ENCODE measurements around the gene RPS27A. TPM values are rescaled to one million over a fixed set of nuclear protein-coding genes. Genes with fewer than 3 reads are reported as not detected.
A peak's percentile ranks its signal among the peaks of the same experiment; 100 is the strongest.
"Not testable (repeated sequence)": the region's sequence is repeated elsewhere in the genome, so short reads cannot be mapped to it uniquely, and the experiment has no call there.

Gene RPS27A
- 3,326 TPM for polyA plus RNA-seq (2013, experiment 1 of 2)
- 3,454 TPM for polyA plus RNA-seq (2013, experiment 2 of 2)

DNA sequence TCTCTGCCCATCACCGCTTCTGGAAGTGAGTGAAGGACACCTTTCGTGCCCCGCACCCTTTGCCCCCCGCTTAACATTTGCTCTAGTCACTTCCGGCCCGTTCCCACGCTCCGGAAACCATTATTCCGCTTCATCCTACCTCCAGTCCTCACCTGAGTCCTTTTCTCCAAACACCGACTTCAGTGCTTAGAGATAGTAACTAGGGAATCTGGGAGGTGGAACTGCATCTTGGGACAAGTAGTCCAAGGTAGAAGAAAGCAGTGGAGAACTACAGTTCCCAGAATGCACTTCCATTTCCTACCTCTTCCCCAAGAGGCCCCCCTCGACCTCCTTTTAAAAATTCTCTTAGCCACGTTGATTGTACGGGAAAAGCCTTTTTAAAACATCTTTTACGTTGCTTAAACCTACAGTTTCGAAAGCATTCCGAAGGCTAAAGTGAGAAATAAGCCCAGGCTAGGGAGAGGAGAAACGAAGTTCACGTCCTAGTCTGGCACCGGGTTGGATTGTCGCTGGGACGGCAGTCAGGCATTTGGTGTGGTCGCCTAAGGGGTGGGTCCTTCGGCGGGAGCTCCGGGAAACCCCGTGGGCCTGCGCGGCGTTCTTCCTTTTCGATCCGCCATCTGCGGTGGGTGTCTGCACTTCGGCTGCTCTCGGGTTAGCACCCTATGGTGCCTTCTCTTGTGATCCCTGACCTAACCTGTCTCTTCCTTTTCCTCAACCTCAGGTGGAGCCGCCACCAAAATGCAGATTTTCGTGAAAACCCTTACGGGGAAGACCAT is at the start of gene RPS27A, which contains the start of gene CLHC1:
RPS27A (plus strand) TSS at position 605 of the 779 bp plus-strand sequence; CDS start at position 742, 137 bp downstream.
CLHC1 (minus strand) TSS at position 210 of the 779 bp plus-strand sequence. CDS start 9,882 bp downstream, outside the sequence.
- Histone ChIP-seq H4K8ac (ENCODE audit: low read depth, low read length) (peak within 1 kb of the TSS; percentile 84), H3K79me1 (ENCODE audit: low read length) (peaks cover 17% of the 10 kb centered on the region), H2BK120ac (ENCODE audit: low read depth, low read length) (no peak within 1 kb of the TSS), H3K79me2 (ENCODE audit: control insufficient read depth, insufficient read depth, low read length) (peaks cover 34% of the 10 kb centered on the region), H2AK5ac (ENCODE audit: low read length) (no peak within 1 kb of the TSS), H2BK15ac (replicated peaks; ENCODE audit: low read depth) (no peak within 1 kb of the TSS), H3K27me3 (ENCODE audit: insufficient read depth, low read length, poor library complexity) (no peaks in the 10 kb centered on the region), H3K18ac (ENCODE audit: low read length) (peak within 1 kb of the TSS; percentile 83), H3K9ac (ENCODE audit: low read length) (peak within 1 kb of the TSS; percentile 94), H3K4me2 (ENCODE audit: low read length) (peak within 1 kb of the TSS; percentile 47), H3K23ac (ENCODE audit: low read length) (peak within 1 kb of the TSS; percentile 20), H3K36me3 (ENCODE audit: control insufficient read depth, insufficient read depth, low read length) (peaks cover 8% of the 10 kb centered on the region), H3K4me3 (ENCODE audit: low read length) (peak within 1 kb of the TSS; percentile 89), H4K5ac (ENCODE audit: low read length) (peak within 1 kb of the TSS; percentile 47), H2BK5ac (ENCODE audit: low read length) (peak within 1 kb of the TSS; percentile 91), H3K4ac (ENCODE audit: low read depth, low read length) (peak within 1 kb of the TSS; percentile 28), H3K27ac (ENCODE audit: low read depth, low read length) (peak within 1 kb of the TSS; percentile 95), H3K56ac (ENCODE audit: low read length) (peak within 1 kb of the TSS; percentile 97), H3K4me1 (ENCODE audit: control insufficient read depth, low read depth, low read length) (no peaks in the 10 kb centered on the region)
- peak; percentile 100 for DNase-seq
- WGBS (ENCODE audit: extremely low coverage, insufficient coverage, low lambda C conversion rate): no CpG with 5 or more reads among the region's 37 CpGs

DNA sequence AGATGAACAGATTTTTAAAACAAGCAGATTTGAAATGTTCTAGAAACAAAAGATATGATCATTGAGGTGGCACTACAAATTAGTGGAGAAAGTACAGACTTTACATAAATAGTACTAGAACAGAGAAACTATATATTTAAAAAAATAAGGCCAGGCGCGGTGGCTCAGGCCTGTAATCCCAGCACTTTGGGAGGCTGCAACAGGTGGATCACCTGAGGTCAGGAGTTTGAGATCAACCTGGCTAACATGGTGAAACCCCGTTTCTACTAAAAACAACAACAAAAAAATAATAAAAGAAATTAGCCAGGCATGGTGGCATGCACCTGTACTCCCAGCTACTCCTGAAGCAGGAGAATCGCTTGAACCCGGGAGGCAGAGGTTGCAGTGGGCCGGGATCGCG is 45.7 kb upstream of the RPS27A start:
- not testable (repeated sequence) for H2BK120ac ChIP-seq (ENCODE audit: low read depth, low read length); H3K4me1 ChIP-seq (ENCODE audit: control insufficient read depth, low read depth, low read length); H3K36me3 ChIP-seq (ENCODE audit: control insufficient read depth, insufficient read depth, low read length); H3K23ac ChIP-seq (ENCODE audit: low read length); H4K8ac ChIP-seq (ENCODE audit: low read depth, low read length); DNase-seq; H3K27me3 ChIP-seq (ENCODE audit: insufficient read depth, low read length, poor library complexity); H3K56ac ChIP-seq (ENCODE audit: low read length); H3K18ac ChIP-seq (ENCODE audit: low read length); H3K79me2 ChIP-seq (ENCODE audit: control insufficient read depth, insufficient read depth, low read length); H4K5ac ChIP-seq (ENCODE audit: low read length); H3K4ac ChIP-seq (ENCODE audit: low read depth, low read length); H3K9ac ChIP-seq (ENCODE audit: low read length); H2BK15ac ChIP-seq (replicated peaks; ENCODE audit: low read depth); H3K4me2 ChIP-seq (ENCODE audit: low read length); H3K79me1 ChIP-seq (ENCODE audit: low read length); H3K4me3 ChIP-seq (ENCODE audit: low read length); H2BK5ac ChIP-seq (ENCODE audit: low read length); H3K27ac ChIP-seq (ENCODE audit: low read depth, low read length); H2AK5ac ChIP-seq (ENCODE audit: low read length)
- no CpG with 5 or more reads among the region's 8 CpGs for WGBS (ENCODE audit: extremely low coverage, insufficient coverage, low lambda C conversion rate)

DNA sequence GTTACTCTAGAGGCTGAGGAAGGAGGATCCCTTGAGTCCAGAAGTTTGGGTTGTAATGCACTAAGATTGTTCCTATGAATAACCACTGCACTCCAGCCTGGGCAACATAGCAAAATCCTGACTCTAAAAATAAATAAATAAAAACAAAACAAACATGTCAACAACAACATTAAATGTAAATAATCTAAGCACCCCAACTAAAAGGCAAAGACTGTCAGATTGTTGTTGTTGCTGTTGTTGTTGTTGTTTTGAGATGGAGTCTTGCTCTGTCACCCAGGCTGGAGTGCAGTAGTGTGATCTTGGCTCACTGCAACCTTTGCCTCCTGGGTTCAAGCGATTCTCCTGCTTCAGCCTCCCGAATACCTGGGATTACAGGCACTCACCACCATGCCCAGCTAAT is 40.6 kb upstream of the RPS27A start:
- H3K4me2 ChIP-seq (ENCODE audit: low read length): not testable (repeated sequence)
- no CpG with 5 or more reads among the region's 2 CpGs for WGBS (ENCODE audit: extremely low coverage, insufficient coverage, low lambda C conversion rate)

DNA sequence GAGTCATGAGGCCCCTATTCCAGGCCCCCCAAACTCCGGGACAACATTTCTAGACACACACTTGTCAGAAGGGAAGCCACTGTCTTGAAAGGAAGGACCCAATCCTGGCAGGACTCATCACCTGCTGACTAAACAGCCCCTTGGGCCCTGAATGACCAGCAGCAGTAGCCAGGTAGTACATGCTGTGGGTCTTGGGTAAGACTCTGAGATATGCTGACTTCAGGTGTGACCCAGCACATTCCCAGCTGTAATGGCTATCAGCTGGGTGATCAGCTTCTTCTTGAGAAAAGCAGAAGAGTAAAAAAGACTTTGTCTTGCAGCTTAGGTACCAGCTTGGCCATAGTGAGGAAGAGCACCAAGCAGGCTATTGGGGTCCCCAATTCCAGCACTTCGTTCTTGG is 36.0 kb upstream of the RPS27A start:
- H4K8ac ChIP-seq (ENCODE audit: low read depth, low read length): no peak overlapping the region
- H3K79me2 ChIP-seq (ENCODE audit: control insufficient read depth, insufficient read depth, low read length): no peaks in the 10 kb centered on the region
- DNase-seq: no peak
- H3K9ac ChIP-seq (ENCODE audit: low read length): no peak overlapping the region
- no peak overlapping the region for H2BK15ac ChIP-seq (replicated peaks; ENCODE audit: low read depth)
- H3K79me1 ChIP-seq (ENCODE audit: low read length): no peaks in the 10 kb centered on the region
- H3K27ac ChIP-seq (ENCODE audit: low read depth, low read length): no peak overlapping the region
- no peak overlapping the region for H2BK5ac ChIP-seq (ENCODE audit: low read length)
- H3K4me2 ChIP-seq (ENCODE audit: low read length): no peak overlapping the region
- H3K4me1 ChIP-seq (ENCODE audit: control insufficient read depth, low read depth, low read length): no peaks in the 10 kb centered on the region
- H3K56ac ChIP-seq (ENCODE audit: low read length): no peak overlapping the region
- H3K36me3 ChIP-seq (ENCODE audit: control insufficient read depth, insufficient read depth, low read length): no peaks in the 10 kb centered on the region
- H2AK5ac ChIP-seq (ENCODE audit: low read length): no peak overlapping the region
- H3K18ac ChIP-seq (ENCODE audit: low read length): no peak overlapping the region
- H3K23ac ChIP-seq (ENCODE audit: low read length): no peak overlapping the region
- H3K27me3 ChIP-seq (ENCODE audit: insufficient read depth, low read length, poor library complexity): no peaks in the 10 kb centered on the region
- H2BK120ac ChIP-seq (ENCODE audit: low read depth, low read length): no peak overlapping the region
- H3K4me3 ChIP-seq (ENCODE audit: low read length): no peak overlapping the region
- no peak overlapping the region for H3K4ac ChIP-seq (ENCODE audit: low read depth, low read length)
- no CpG with 5 or more reads among the region's 2 CpGs for WGBS (ENCODE audit: extremely low coverage, insufficient coverage, low lambda C conversion rate)
- no peak overlapping the region for H4K5ac ChIP-seq (ENCODE audit: low read length)

More for the DNA sequence above, 40.6 kb upstream of the RPS27A start:
- H3K79me2 ChIP-seq (ENCODE audit: control insufficient read depth, insufficient read depth, low read length); H3K36me3 ChIP-seq (ENCODE audit: control insufficient read depth, insufficient read depth, low read length); H3K79me1 ChIP-seq (ENCODE audit: low read length); H2BK5ac ChIP-seq (ENCODE audit: low read length); H3K4ac ChIP-seq (ENCODE audit: low read depth, low read length); H4K8ac ChIP-seq (ENCODE audit: low read depth, low read length); H2AK5ac ChIP-seq (ENCODE audit: low read length); H3K27ac ChIP-seq (ENCODE audit: low read depth, low read length); H2BK120ac ChIP-seq (ENCODE audit: low read depth, low read length); H3K4me1 ChIP-seq (ENCODE audit: control insufficient read depth, low read depth, low read length); H3K56ac ChIP-seq (ENCODE audit: low read length); DNase-seq; H2BK15ac ChIP-seq (replicated peaks; ENCODE audit: low read depth); H3K18ac ChIP-seq (ENCODE audit: low read length); H3K23ac ChIP-seq (ENCODE audit: low read length); H3K4me3 ChIP-seq (ENCODE audit: low read length); H4K5ac ChIP-seq (ENCODE audit: low read length); H3K27me3 ChIP-seq (ENCODE audit: insufficient read depth, low read length, poor library complexity); H3K9ac ChIP-seq (ENCODE audit: low read length): not testable (repeated sequence)

DNA sequence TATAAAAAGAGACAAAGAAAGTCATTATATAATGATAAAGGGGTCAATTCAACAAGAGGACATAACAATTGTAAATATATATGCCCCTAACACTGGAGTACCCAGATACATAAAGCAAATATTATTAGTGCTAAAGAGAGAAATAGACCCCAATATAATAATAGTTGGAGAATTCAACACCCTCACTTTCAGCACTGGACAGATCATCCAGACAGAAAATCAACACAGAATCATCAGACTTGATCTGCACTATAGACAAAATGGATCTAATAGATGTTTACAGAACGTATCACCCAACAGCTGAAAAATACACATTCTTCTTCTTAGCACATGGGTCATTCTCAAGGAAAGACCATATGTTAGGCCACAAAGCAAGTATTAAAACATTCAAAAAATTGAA is 32.1 kb upstream of the RPS27A start:
- Histone ChIP-seq H3K36me3 (ENCODE audit: control insufficient read depth, insufficient read depth, low read length) (no peaks in the 10 kb centered on the region), H2AK5ac (ENCODE audit: low read length) (no peak overlapping the region)
- no CpG with 5 or more reads among the region's 1 CpG for WGBS (ENCODE audit: extremely low coverage, insufficient coverage, low lambda C conversion rate)

More for the DNA sequence above, 32.1 kb upstream of the RPS27A start:
- no peak overlapping the region for H2BK5ac ChIP-seq (ENCODE audit: low read length)
- no peak for DNase-seq
- H3K4me2 ChIP-seq (ENCODE audit: low read length): no peak overlapping the region
- H3K4ac ChIP-seq (ENCODE audit: low read depth, low read length): no peak overlapping the region
- H3K79me2 ChIP-seq (ENCODE audit: control insufficient read depth, insufficient read depth, low read length): no peaks in the 10 kb centered on the region
- no peak overlapping the region for H2BK15ac ChIP-seq (replicated peaks; ENCODE audit: low read depth)
- H3K18ac ChIP-seq (ENCODE audit: low read length): no peak overlapping the region
- H3K56ac ChIP-seq (ENCODE audit: low read length): no peak overlapping the region
- no peak overlapping the region for H2BK120ac ChIP-seq (ENCODE audit: low read depth, low read length)
- H3K23ac ChIP-seq (ENCODE audit: low read length): no peak overlapping the region
- H3K4me1 ChIP-seq (ENCODE audit: control insufficient read depth, low read depth, low read length): no peaks in the 10 kb centered on the region
- no peak overlapping the region for H4K8ac ChIP-seq (ENCODE audit: low read depth, low read length)
- no peak overlapping the region for H4K5ac ChIP-seq (ENCODE audit: low read length)
- no peak overlapping the region for H3K4me3 ChIP-seq (ENCODE audit: low read length)
- H3K79me1 ChIP-seq (ENCODE audit: low read length): no peaks in the 10 kb centered on the region
- H3K27ac ChIP-seq (ENCODE audit: low read depth, low read length): no peak overlapping the region
- no peaks in the 10 kb centered on the region for H3K27me3 ChIP-seq (ENCODE audit: insufficient read depth, low read length, poor library complexity)
- H3K9ac ChIP-seq (ENCODE audit: low read length): no peak overlapping the region

Data from mesendoderm (in vitro differentiated cells).